BE2C (cell line): ENCODE results near the gene CFAP73.

Experiments used
- DNase-seq: peaks from one replicate; pipeline ENCODE4 v3.0.0-alpha.2; 2020
- H3K27me3 ChIP-seq: fragments of 250-450 bp; sonication (Bioruptor Pico); 2 replicates; pipeline ENCODE4 v1.5.1; 2020; ENCODE audit warnings: mild to moderate bottlenecking
- H3K36me3 ChIP-seq: fragments of 250-450 bp; sonication (Bioruptor Pico); 2 replicates; pipeline ENCODE4 v1.5.1; 2020; ENCODE audit warnings: mild to moderate bottlenecking
- H3K4me1 ChIP-seq: fragments of 250-450 bp; sonication (Bioruptor Pico); 2 replicates; pipeline ENCODE4 v1.5.1; 2020
- H3K4me3 ChIP-seq: 2 replicates; pipeline ENCODE4 v1.5.1; 2011; ENCODE audit warnings: low read depth, low read length
- H3K9me3 ChIP-seq: fragments of 250-450 bp; sonication (Bioruptor Pico); 2 replicates; pipeline ENCODE4 v1.5.1; 2020
- TF ChIP-seq, protein P1 (sequence below): IDR thresholded peaks from 2 replicates; pipeline ENCODE4 v1.5.1; 2012; ENCODE audit warnings: mild to moderate bottlenecking, low read depth, low read length

Gene CFAP73

GRCh38 chr12:113208041-113208934, 58.8 kb downstream of the CFAP73 start:
- H3K27me3 ChIP-seq, result no peaks in the 10 kb centered on the region
- H3K9me3 ChIP-seq, result no peaks in the 10 kb centered on the region
- H3K36me3 ChIP-seq, result no peaks in the 10 kb centered on the region; the same call in 1 of the 2 replicates
- no peaks in the 10 kb centered on the region for H3K4me1 ChIP-seq
- H3K4me3 ChIP-seq, result no peak overlapping the region
- no peak for DNase-seq
- TF ChIP-seq, protein P1, sequence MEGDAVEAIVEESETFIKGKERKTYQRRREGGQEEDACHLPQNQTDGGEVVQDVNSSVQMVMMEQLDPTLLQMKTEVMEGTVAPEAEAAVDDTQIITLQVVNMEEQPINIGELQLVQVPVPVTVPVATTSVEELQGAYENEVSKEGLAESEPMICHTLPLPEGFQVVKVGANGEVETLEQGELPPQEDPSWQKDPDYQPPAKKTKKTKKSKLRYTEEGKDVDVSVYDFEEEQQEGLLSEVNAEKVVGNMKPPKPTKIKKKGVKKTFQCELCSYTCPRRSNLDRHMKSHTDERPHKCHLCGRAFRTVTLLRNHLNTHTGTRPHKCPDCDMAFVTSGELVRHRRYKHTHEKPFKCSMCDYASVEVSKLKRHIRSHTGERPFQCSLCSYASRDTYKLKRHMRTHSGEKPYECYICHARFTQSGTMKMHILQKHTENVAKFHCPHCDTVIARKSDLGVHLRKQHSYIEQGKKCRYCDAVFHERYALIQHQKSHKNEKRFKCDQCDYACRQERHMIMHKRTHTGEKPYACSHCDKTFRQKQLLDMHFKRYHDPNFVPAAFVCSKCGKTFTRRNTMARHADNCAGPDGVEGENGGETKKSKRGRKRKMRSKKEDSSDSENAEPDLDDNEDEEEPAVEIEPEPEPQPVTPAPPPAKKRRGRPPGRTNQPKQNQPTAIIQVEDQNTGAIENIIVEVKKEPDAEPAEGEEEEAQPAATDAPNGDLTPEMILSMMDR, result no peak
